SK-N-SH treated with all-trans-retinoic acid at 6 μM for 48 hours (cell line): ENCODE measurements around the gene NEK10.

Experiments used
- CREB5 ChIP-seq: fragments of 250-450 bp; sonication (Bioruptor Pico); IDR thresholded peaks from 2 replicates; pipeline ENCODE4 v1.5.1; 2020; ENCODE audit warnings: low read depth, mild to moderate bottlenecking, moderate library complexity
- CSRNP3 ChIP-seq: fragments of 250-450 bp; sonication (Bioruptor Pico); IDR thresholded peaks from 2 replicates; pipeline ENCODE4 v1.5.1; 2021; ENCODE audit warnings: mild to moderate bottlenecking, moderate library complexity
- PATZ1 ChIP-seq: fragments of 250-450 bp; sonication (Bioruptor Pico); IDR thresholded peaks from 2 replicates; pipeline ENCODE4 v1.8.0; 2020; ENCODE audit warnings: mild to moderate bottlenecking, moderate library complexity, borderline replicate concordance
- POU6F1 ChIP-seq: fragments of 250-450 bp; sonication (Bioruptor Pico); IDR thresholded peaks from 2 replicates; pipeline ENCODE4 v1.8.0; 2021; ENCODE audit warnings: low read depth, mild to moderate bottlenecking, moderate library complexity, borderline replicate concordance
- SNAI2 ChIP-seq: fragments of 250-450 bp; sonication (Bioruptor Pico); IDR thresholded peaks from 2 replicates; pipeline ENCODE4 v1.5.0; 2020; ENCODE audit warnings: mild to moderate bottlenecking, moderate library complexity
- TCF4 ChIP-seq: fragments of 250-450 bp; sonication (Bioruptor Pico); IDR thresholded peaks from 2 replicates; pipeline ENCODE4 v1.8.0; 2021; ENCODE audit warnings: mild to moderate bottlenecking, moderate library complexity, borderline replicate concordance
- ZFP3 ChIP-seq: fragments of 250-450 bp; sonication (Bioruptor Pico); IDR thresholded peaks from 2 replicates; pipeline ENCODE4 v1.5.0; 2020; ENCODE audit warnings: mild to moderate bottlenecking, moderate library complexity

- TF ChIP-seq POU6F1 (CRISPR knock-in tag) (no peak), ZFP3 (no peak), CREB5 (CRISPR knock-in tag) (no peak), PATZ1 (CRISPR knock-in tag) (no peak), TCF4 (no peak), CSRNP3 (CRISPR knock-in tag) (no peak), SNAI2 (CRISPR knock-in tag) (no peak)
These were observed 274.5 kb downstream of the NEK10 start for GRCh38 chr3:27094721-27095120.
